GM12864 (cell line): ENCODE measurements around the gene PITX1.

Experiments
- DNase-seq: peaks from one replicate; pipeline ENCODE4 v3.0.0-alpha.2; 2011; ENCODE audit warnings: low read depth
- H3K4me3 ChIP-seq: 2 replicates; pipeline ENCODE4 v1.5.1; 2011; ENCODE audit warnings: mild to moderate bottlenecking, low read depth, low read length, control low read depth
- CTCF ChIP-seq: IDR thresholded peaks from 2 replicates; pipeline ENCODE4 v1.5.1; 2011; ENCODE audit warnings: low read depth, mild to moderate bottlenecking, moderate library complexity, low read length, control low read depth, inconsistent platforms; ENCODE audit errors: missing control alignments

The PITX1 gene

GRCh38 chr5:135042595-135042994, 8.6 kb upstream of the PITX1 start:
- TF ChIP-seq CTCF: no peak
- no peak for DNase-seq
- H3K4me3 ChIP-seq: no peak overlapping the region

- no peak overlapping the region for H3K4me3 ChIP-seq
- no peak for DNase-seq
- no peak for TF ChIP-seq CTCF
These were observed 7.7 kb upstream of the PITX1 start for GRCh38 chr5:135041726-135042125.

- DNase-seq: no peak
- no peak overlapping the region for H3K4me3 ChIP-seq
- TF ChIP-seq CTCF: no peak
These were observed 7.1 kb upstream of the PITX1 start for GRCh38 chr5:135041145-135041587.

GRCh38 chr5:135040333-135041144, 6.5 kb upstream of the PITX1 start:
- TF ChIP-seq CTCF: no peak
- no peak overlapping the region for H3K4me3 ChIP-seq
- DNase-seq: no peak

- no peak overlapping the region for H3K4me3 ChIP-seq
- no peak for DNase-seq
- TF ChIP-seq CTCF: no peak
These were observed 6.0 kb upstream of the PITX1 start for GRCh38 chr5:135040034-135040332.

- H3K4me3 ChIP-seq: no peak overlapping the region
- no peak for TF ChIP-seq CTCF
- no peak for DNase-seq
These were observed 5.4 kb upstream of the PITX1 start for GRCh38 chr5:135039271-135040033.
